ENCODE measurements around the gene CYP3A7. TPM values are rescaled to one million over a fixed set of nuclear protein-coding genes. Genes with fewer than 3 reads are reported as not detected.
A peak's percentile ranks its signal among the peaks of the same experiment; 100 is the strongest.

Gene CYP3A7
- total RNA-seq, 1 experiment from 2014 or later = not detected

DNA sequence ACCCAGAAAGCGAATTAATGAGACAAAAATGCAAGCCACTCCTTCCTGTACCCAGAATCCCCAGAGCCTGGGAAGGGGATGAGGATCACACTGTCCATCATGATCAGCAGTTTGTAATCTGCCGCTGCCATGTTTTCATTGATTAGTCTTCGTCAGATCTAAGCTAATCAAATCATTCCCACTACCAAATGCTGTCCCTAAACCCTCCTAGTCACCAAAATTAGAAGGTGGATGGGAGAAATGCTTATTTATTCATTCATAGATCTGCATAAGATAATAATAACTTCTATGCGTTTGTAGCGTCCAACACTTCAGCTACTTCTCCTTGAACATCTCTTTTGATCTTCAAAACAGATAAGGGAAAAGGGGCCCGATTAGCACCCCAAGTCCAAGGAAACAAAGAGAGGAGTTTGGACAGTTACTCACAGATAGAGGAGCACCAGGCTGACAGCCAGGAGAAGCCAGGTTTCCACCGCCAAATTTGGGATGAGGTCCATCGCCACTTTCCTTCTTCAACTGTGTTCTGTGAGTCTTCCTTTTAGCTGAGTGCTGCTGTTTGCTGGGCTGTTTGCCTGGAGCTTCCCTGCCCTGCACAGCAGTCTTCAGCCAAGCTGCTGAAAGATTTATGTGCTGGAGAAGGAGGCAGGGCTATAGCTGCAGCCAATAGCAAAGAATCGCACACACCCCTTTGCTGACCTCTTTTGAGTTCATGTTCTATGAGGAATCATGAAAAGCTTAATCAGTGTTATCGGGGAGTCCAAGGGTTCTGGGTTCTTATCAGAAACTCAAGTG, 55.4 kb downstream of the CYP3A7 start, which contains the start of gene CYP3A5:
CYP3A5 (minus strand) TSS at position 597 of the 792 bp plus-strand sequence; CDS start at position 497, 100 bp downstream.
- Mint-ChIP-seq H3K4me3 (peak within 1 kb of the TSS in 1 of 2 experiments; percentile 36; a peak in 1 of 5 replicates), H3K27ac (peak within 1 kb of the TSS in 1 of 3 experiments; percentile 19; a peak in 1 of 7 replicates), H3K9me3 (peaks cover 0 to 17% of the 10 kb centered on the region in 2 experiments; a peak in 4 of 5 replicates), H3K4me1 (peaks cover 15 to 17% of the 10 kb centered on the region in 2 experiments), H3K36me3 (ENCODE audit: insufficient read depth in 1 of 3, low read depth in 3 of 3) (peaks cover 0 to 8% (median 6%) of the 10 kb centered on the region in 3 experiments; a peak in 2 of 7 replicates), H3K27me3 (ENCODE audit: low read depth) (peaks cover 4% of the 10 kb centered on the region)
- Histone ChIP-seq H3T11ph (ENCODE audit: low read length) (no peak within 1 kb of the TSS), H3K56ac (ENCODE audit: insufficient read length, low read depth, low read length) (no peak within 1 kb of the TSS), H4K20me1 (ENCODE audit: control insufficient read depth, insufficient read depth, insufficient read length) (no peaks in the 10 kb centered on the region), H3K18ac (ENCODE audit: insufficient read length, low read depth, low read length) (no peak within 1 kb of the TSS), H2BK15ac (ENCODE audit: low read depth, low read length) (no peak within 1 kb of the TSS), H4K5ac (ENCODE audit: insufficient read length, low read depth, low read length) (no peak within 1 kb of the TSS), H3K14ac (ENCODE audit: insufficient read depth, low read length) (no peak within 1 kb of the TSS), H4K91ac (ENCODE audit: insufficient read length, low read depth, low read length) (no peak within 1 kb of the TSS), H2BK120ac (ENCODE audit: low read depth, low read length, poor library complexity, severe bottlenecking) (no peak within 1 kb of the TSS), H3K9me3 (ENCODE audit: control insufficient read depth, low read depth, low read length) (no peaks in the 10 kb centered on the region), H2BK12ac (ENCODE audit: insufficient read length, low read depth, low read length) (no peak within 1 kb of the TSS), H3K9ac (ENCODE audit: extremely low read depth, insufficient read length, low read length) (no peak within 1 kb of the TSS), H2AK5ac (ENCODE audit: insufficient read length, low read length) (no peak within 1 kb of the TSS), H3K27me3 (ENCODE audit: insufficient read depth, low read length) (no peaks in the 10 kb centered on the region), H3K79me1 (ENCODE audit: insufficient read depth, low read depth, low read length, poor library complexity, severe bottlenecking) (no peaks in the 10 kb centered on the region), H2BK20ac (ENCODE audit: low read depth, low read length, poor library complexity, severe bottlenecking) (no peak within 1 kb of the TSS), H2BK5ac (ENCODE audit: insufficient read length, low read length) (no peak within 1 kb of the TSS), H3K79me2 (ENCODE audit: insufficient read depth, low read length) (no peaks in the 10 kb centered on the region), H3K23me2 (ENCODE audit: insufficient read length, low read depth, low read length, poor library complexity, severe bottlenecking) (no peaks in the 10 kb centered on the region), H4K8ac (replicated peaks; ENCODE audit: insufficient read length, low read depth, low read length) (no peak within 1 kb of the TSS), H3K4me2 (ENCODE audit: insufficient read depth, insufficient read length, low read length) (no peak within 1 kb of the TSS), H3K23ac (ENCODE audit: insufficient read length, low read depth, low read length) (no peak within 1 kb of the TSS), H3K4me1 (ENCODE audit: insufficient read depth, low read length) (no peaks in the 10 kb centered on the region), H2AFZ (ENCODE audit: low read length) (no peak within 1 kb of the TSS), H3K4ac (ENCODE audit: low read depth, low read length) (no peak within 1 kb of the TSS), H3K27ac (ENCODE audit: insufficient read length, low read depth, low read length) (no peak within 1 kb of the TSS)
- WGBS (ENCODE audit: extremely low coverage, insufficient read length, low lambda C conversion rate) = no CpG with 5 or more reads among the region's 10 CpGs
- DNase-seq = no peak
- no peak for TF ChIP-seq CTCF (conservative IDR thresholded peaks at IDR 0.05)

All from H9 (cell line).